ENCODE data around the gene PRM3. TPM values are rescaled to one million over a fixed set of nuclear protein-coding genes. Genes with fewer than 3 reads are reported as not detected.

Gene PRM3
- polyA plus RNA-seq, 1 donor (not counting 4 experiments of a cell fraction or from before 2014, with no cell fraction given) = not detected

GRCh38 chr16:11236461-11237254 lies 36.8 kb downstream of the PRM3 start:
- no peak overlapping the region for H3K4me3 ChIP-seq (ENCODE audit: control insufficient read depth in 2 of 3, extremely low read depth in 1 of 3, insufficient read depth in 2 of 3, low read depth in 1 of 3, low read length in 3 of 3)
- H3K4me2 ChIP-seq (ENCODE audit: control insufficient read depth, extremely low read depth, insufficient read depth, low read depth, low read length) = no peak overlapping the region
- H3K9me3 ChIP-seq (ENCODE audit: control insufficient read depth, low read depth, low read length) = no peaks in the 10 kb centered on the region
- no peak overlapping the region for H3K9ac ChIP-seq (ENCODE audit: control insufficient read depth, extremely low read depth, insufficient read depth, low read length)
- no peak for DNase-seq (ENCODE audit: low read depth, low spot score)
- H3K27ac ChIP-seq (ENCODE audit: control insufficient read depth, insufficient read depth, low read length) = no peak overlapping the region
- no peaks in the 10 kb centered on the region for H3K9me1 ChIP-seq (ENCODE audit: control insufficient read depth, extremely low read depth, insufficient read depth, low read length)
- no peak overlapping the region for H2AFZ ChIP-seq (ENCODE audit: control insufficient read depth, low read length)
- dilution Hi-C loops (cut with MboI; ENCODE audit: extremely low pct_ligation_motif_present, low sequenced_read_pairs) = no loop called here
- TF ChIP-seq EZH2 (IDR thresholded peaks at IDR 0.05; ENCODE audit: low read length) (no peak), CTCF (optimal IDR thresholded peaks at IDR 0.05 in 1 of 3, IDR thresholded peaks at IDR 0.05 in 1 of 3, conservative IDR thresholded peaks at IDR 0.05 in 1 of 3; ENCODE audit: extremely low read depth in 1 of 3, insufficient read depth in 2 of 3, low read length in 3 of 3) (no peak)
- no peaks in the 10 kb centered on the region for H3K27me3 ChIP-seq (ENCODE audit: control insufficient read depth, extremely low read depth, insufficient read depth, low read length)
- no peaks in the 10 kb centered on the region for H3K36me3 ChIP-seq (ENCODE audit: control insufficient read depth in 2 of 2, extremely low read depth in 1 of 2, insufficient read depth in 2 of 2, low read length in 2 of 2)
- H3K4me1 ChIP-seq (ENCODE audit: control insufficient read depth, extremely low read depth, insufficient read depth, low read length) = peaks cover 4% of the 10 kb centered on the region
- no peaks in the 10 kb centered on the region for H4K20me1 ChIP-seq (ENCODE audit: control insufficient read depth, extremely low read depth, insufficient read depth, low read length)
- FAIRE-seq = no peak
- no peaks in the 10 kb centered on the region for H3K79me2 ChIP-seq (ENCODE audit: control insufficient read depth, insufficient read depth, low read length)

GRCh38 chr16:11235703-11235991 lies 37.8 kb downstream of the PRM3 start:
- H3K4me2 ChIP-seq (ENCODE audit: control insufficient read depth, extremely low read depth, insufficient read depth, low read depth, low read length) = no peak overlapping the region
- H3K27me3 ChIP-seq (ENCODE audit: control insufficient read depth, extremely low read depth, insufficient read depth, low read length) = no peaks in the 10 kb centered on the region
- H3K9me3 ChIP-seq (ENCODE audit: control insufficient read depth, low read depth, low read length) = no peaks in the 10 kb centered on the region
- no peak overlapping the region for H2AFZ ChIP-seq (ENCODE audit: control insufficient read depth, low read length)
- H3K9me1 ChIP-seq (ENCODE audit: control insufficient read depth, extremely low read depth, insufficient read depth, low read length) = no peaks in the 10 kb centered on the region
- DNase-seq (ENCODE audit: low read depth, low spot score) = no peak
- dilution Hi-C loops (cut with MboI; ENCODE audit: extremely low pct_ligation_motif_present, low sequenced_read_pairs) = no loop called here
- H3K4me1 ChIP-seq (ENCODE audit: control insufficient read depth, extremely low read depth, insufficient read depth, low read length) = peaks cover 4% of the 10 kb centered on the region
- no peaks in the 10 kb centered on the region for H4K20me1 ChIP-seq (ENCODE audit: control insufficient read depth, extremely low read depth, insufficient read depth, low read length)
- TF ChIP-seq CTCF (optimal IDR thresholded peaks at IDR 0.05 in 1 of 3, IDR thresholded peaks at IDR 0.05 in 1 of 3, conservative IDR thresholded peaks at IDR 0.05 in 1 of 3; ENCODE audit: extremely low read depth in 1 of 3, insufficient read depth in 2 of 3, low read length in 3 of 3) = no peak
- no peak for TF ChIP-seq EZH2 (IDR thresholded peaks at IDR 0.05; ENCODE audit: low read length)
- FAIRE-seq = no peak
- no peak overlapping the region for H3K4me3 ChIP-seq (ENCODE audit: control insufficient read depth in 2 of 3, extremely low read depth in 1 of 3, insufficient read depth in 2 of 3, low read depth in 1 of 3, low read length in 3 of 3)
- no peak overlapping the region for H3K9ac ChIP-seq (ENCODE audit: control insufficient read depth, extremely low read depth, insufficient read depth, low read length)
- H3K27ac ChIP-seq (ENCODE audit: control insufficient read depth, insufficient read depth, low read length) = no peak overlapping the region
- no peaks in the 10 kb centered on the region for H3K79me2 ChIP-seq (ENCODE audit: control insufficient read depth, insufficient read depth, low read length)
- H3K36me3 ChIP-seq (ENCODE audit: control insufficient read depth in 2 of 2, extremely low read depth in 1 of 2, insufficient read depth in 2 of 2, low read length in 2 of 2) = no peaks in the 10 kb centered on the region

Measured in keratinocyte (primary cell).